ENCODE measurements around the gene DNAJA3. TPM values are rescaled to one million over a fixed set of nuclear protein-coding genes. Genes with fewer than 3 reads are reported as not detected.
A peak's percentile ranks its signal among the peaks of the same experiment; 100 is the strongest.
"Not testable (repeated sequence)": the region's sequence is repeated elsewhere in the genome, so short reads cannot be mapped to it uniquely, and the experiment has no call there.

DNAJA3 gene
- total and polyA plus RNA-seq, 5 experiments from 2014 or later, result 43.4 to 71.3 (median 64.8) TPM

DNA sequence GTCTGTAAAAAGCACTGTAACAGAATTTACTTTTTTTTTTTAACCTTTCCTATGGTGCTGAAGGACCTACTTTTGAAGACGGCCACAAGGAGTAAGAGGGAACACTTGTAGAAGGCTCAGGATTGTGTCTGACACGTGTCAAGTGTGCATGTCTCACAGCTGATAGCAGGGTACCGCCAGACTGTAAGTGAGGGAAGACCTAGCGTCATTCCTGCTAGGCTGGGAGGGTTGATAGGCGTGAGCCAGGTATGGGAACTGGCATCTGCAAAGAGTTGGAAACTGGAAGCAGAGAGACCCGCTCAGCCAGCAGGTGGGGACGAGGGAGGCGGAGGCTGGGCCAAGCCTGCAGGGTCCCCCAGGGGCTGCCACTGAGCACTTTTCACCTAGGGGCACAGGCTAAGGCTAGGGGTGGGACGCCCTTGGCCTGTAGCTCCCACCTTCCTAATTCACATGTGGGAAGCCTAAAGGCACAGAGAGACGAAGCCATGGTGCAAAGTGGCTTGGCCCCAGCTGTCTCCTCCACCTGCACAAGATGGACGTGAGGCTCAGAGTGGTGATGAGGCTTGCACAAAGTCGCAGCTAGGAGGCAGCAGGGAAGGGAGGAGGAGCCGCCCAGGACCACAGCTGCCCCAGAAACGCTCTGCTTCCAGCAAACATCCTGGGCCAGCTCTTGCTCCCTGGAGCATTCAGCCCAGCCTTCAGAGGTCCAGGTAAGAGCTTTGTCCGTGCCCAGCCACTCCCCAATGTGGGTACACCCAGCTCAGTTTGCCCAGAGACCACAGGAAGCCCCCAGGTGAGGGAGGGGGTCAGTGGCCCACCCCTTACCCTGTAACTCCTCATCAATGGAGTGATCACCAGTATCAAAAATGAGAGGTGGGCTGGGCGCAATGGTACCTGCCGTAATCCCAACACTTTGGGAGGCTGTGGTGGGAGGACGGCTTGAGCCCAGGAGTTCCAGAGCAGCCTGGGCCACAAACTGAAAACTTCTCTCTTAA is 35.1 kb upstream of the DNAJA3 start:
- Mint-ChIP-seq H3K4me1 (peaks cover 5 to 16% (median 12%) of the 10 kb centered on the region in 4 donors), H3K27me3 (no peaks in the 10 kb centered on the region), H3K4me3 (peak overlapping the region in 2 of 10 donors; percentile 6 to 51), H3K36me3 (peaks cover 2 to 58% (median 4%) of the 10 kb centered on the region in 3 donors), H3K9me3 (no peaks in the 10 kb centered on the region), H3K27ac (peak overlapping the region in 4 of 10 donors; percentile 40 to 67 (median 60))
- no peak for DNase-seq
- POLR2A ChIA-PET, result interaction anchor here (0.7 kb wide), 1 partner anchor 12 kb away, joined by 4 read pairs; no protein-coding TSS in a partner anchor
- ATAC-seq, result no peak

- Mint-ChIP-seq H3K4me1 (peaks cover 5 to 19% (median 13%) of the 10 kb centered on the region in 4 donors), H3K36me3 (peaks cover 4 to 59% (median 5%) of the 10 kb centered on the region in 3 donors), H3K4me3 (no peak overlapping the region), H3K27ac (peak overlapping the region in 5 of 10 donors; percentile 17 to 66 (median 43)), H3K27me3 (no peaks in the 10 kb centered on the region), H3K9me3 (no peaks in the 10 kb centered on the region)
- peak in 2 of 10 donors; percentile 30 to 43 for DNase-seq
- POLR2A ChIA-PET, result interaction anchor here (0.7 kb wide), 1 partner anchor 10 kb away, joined by 3 read pairs; no protein-coding TSS in a partner anchor
- peak; percentile 46 to 61 for ATAC-seq
These were observed 33.9 kb upstream of the DNAJA3 start for GRCh38 chr16:4391631-4392381.

GRCh38 chr16:4392382-4393239 is 33.1 kb upstream of the DNAJA3 start:
- Mint-ChIP-seq H3K4me1 (peaks cover 5 to 19% (median 14%) of the 10 kb centered on the region in 4 donors), H3K27me3 (no peaks in the 10 kb centered on the region), H3K4me3 (peak overlapping the region in 1 of 10 donors; percentile 48), H3K27ac (peak overlapping the region in 2 of 10 donors; percentile 14 to 71), H3K9me3 (no peaks in the 10 kb centered on the region), H3K36me3 (peaks cover 4 to 59% (median 5%) of the 10 kb centered on the region in 3 donors)
- ATAC-seq, result peak; percentile 10 to 11
- POLR2A ChIA-PET, result interaction anchor here (0.6 kb wide), 1 partner anchor 96 kb away, joined by 4 read pairs; no protein-coding TSS in a partner anchor
- DNase-seq, result no peak

GRCh38 chr16:4393240-4393600 is 32.4 kb upstream of the DNAJA3 start:
- POLR2A ChIA-PET, result no interaction called here
- ATAC-seq (no peak), DNase-seq (no peak)
- H3K4me1 Mint-ChIP-seq, result peaks cover 5 to 19% (median 14%) of the 10 kb centered on the region in 4 donors
- H3K9me3 Mint-ChIP-seq, result no peaks in the 10 kb centered on the region
- H3K27me3 Mint-ChIP-seq, result no peaks in the 10 kb centered on the region
- H3K27ac Mint-ChIP-seq, result no peak overlapping the region
- peaks cover 4 to 61% (median 5%) of the 10 kb centered on the region in 3 donors for H3K36me3 Mint-ChIP-seq
- H3K4me3 Mint-ChIP-seq, result no peak overlapping the region

- H3K27me3 Mint-ChIP-seq, DNase-seq, POLR2A ChIA-PET, H3K9me3 Mint-ChIP-seq, ATAC-seq: not testable (repeated sequence)
- Mint-ChIP-seq H3K4me3 (peak overlapping the region in 1 of 10 donors; percentile 41), H3K4me1 (peaks cover 5 to 19% (median 14%) of the 10 kb centered on the region in 4 donors), H3K36me3 (peaks cover 4 to 63% (median 5%) of the 10 kb centered on the region in 3 donors), H3K27ac (peak overlapping the region in 2 of 10 donors; percentile 51 to 79)
These were observed 31.8 kb upstream of the DNAJA3 start for GRCh38 chr16:4393850-4394249.

- POLR2A ChIA-PET, result interaction anchor here (0.7 to 1.2 kb wide), 2 partner anchors 10 to 25 kb away, joined by 3 to 4 read pairs; no protein-coding TSS in a partner anchor
- Mint-ChIP-seq H3K4me1 (peaks cover 13 to 32% (median 21%) of the 10 kb centered on the region in 4 donors), H3K4me3 (peak overlapping the region in 2 of 10 donors; percentile 45 to 71), H3K36me3 (peaks cover 4 to 69% (median 7%) of the 10 kb centered on the region in 3 donors), H3K9me3 (no peaks in the 10 kb centered on the region), H3K27ac (peak overlapping the region in 7 of 10 donors; percentile 14 to 91 (median 48)), H3K27me3 (no peaks in the 10 kb centered on the region)
- DNase-seq (no peak), ATAC-seq (no peak)
These were observed 30.5 kb upstream of the DNAJA3 start for GRCh38 chr16:4395055-4395726.

GRCh38 chr16:4399001-4399730 is 26.5 kb upstream of the DNAJA3 start:
- POLR2A ChIA-PET, result no interaction called here
- Mint-ChIP-seq H3K36me3 (peaks cover 4 to 82% (median 9%) of the 10 kb centered on the region in 3 donors), H3K27ac (peak overlapping the region in 4 of 10 donors; percentile 24 to 97 (median 38)), H3K27me3 (no peaks in the 10 kb centered on the region), H3K4me1 (peaks cover 14 to 39% (median 26%) of the 10 kb centered on the region in 4 donors), H3K4me3 (no peak overlapping the region), H3K9me3 (no peaks in the 10 kb centered on the region)
- ATAC-seq (no peak), DNase-seq (no peak)

- DNase-seq (peak in 2 of 10 donors; percentile 18 to 38), ATAC-seq (no peak)
- POLR2A ChIA-PET, result interaction anchor here (0.6 to 2.7 kb wide), 3 partner anchors 15 to 1307 kb away, joined by 3 to 12 read pairs (median 3); partner anchors contain the start of gene CORO7
- Mint-ChIP-seq H3K27me3 (peaks cover 0 to 3% (median 0%) of the 10 kb centered on the region in 5 donors), H3K27ac (peak overlapping the region in 4 of 10 donors; percentile 61 to 97 (median 84)), H3K4me1 (peaks cover 19 to 48% (median 30%) of the 10 kb centered on the region in 4 donors), H3K36me3 (peaks cover 0 to 82% (median 9%) of the 10 kb centered on the region in 3 donors), H3K4me3 (peak overlapping the region in 5 of 10 donors; percentile 0 to 61 (median 49)), H3K9me3 (no peaks in the 10 kb centered on the region)
These were observed 24.6 kb upstream of the DNAJA3 start for GRCh38 chr16:4401094-4401501.

DNA sequence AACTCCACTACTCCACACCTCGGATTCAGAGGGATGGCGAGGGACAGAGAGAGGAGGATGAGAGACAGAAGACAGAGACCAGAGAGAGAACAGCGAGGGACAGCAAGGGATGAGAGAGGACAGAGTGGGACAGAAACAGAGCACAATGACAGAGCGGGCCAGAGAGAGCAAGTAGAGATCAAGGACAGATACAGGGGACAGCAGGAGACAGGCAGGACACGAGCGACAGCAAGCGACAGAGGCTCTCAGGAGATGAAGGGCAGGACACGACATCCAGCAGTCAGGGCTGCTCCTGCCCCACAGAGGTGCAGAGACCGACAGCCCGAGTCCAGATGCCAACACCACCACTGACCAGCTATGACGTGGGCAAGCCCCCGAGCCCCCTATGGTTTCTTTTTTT is 24.2 kb upstream of the DNAJA3 start:
- Mint-ChIP-seq H3K27me3 (peaks cover 0 to 3% (median 0%) of the 10 kb centered on the region in 5 donors), H3K27ac (peak overlapping the region in 5 of 10 donors; percentile 40 to 97 (median 76)), H3K9me3 (no peaks in the 10 kb centered on the region), H3K36me3 (peaks cover 0 to 82% (median 13%) of the 10 kb centered on the region in 3 donors), H3K4me3 (peak overlapping the region in 5 of 10 donors; percentile 0 to 79 (median 49)), H3K4me1 (peaks cover 19 to 48% (median 30%) of the 10 kb centered on the region in 4 donors)
- DNase-seq (peak in 3 of 10 donors; percentile 5 to 28 (median 17)), ATAC-seq (no peak)
- POLR2A ChIA-PET, result interaction anchor here (0.6 to 2.7 kb wide), 4 partner anchors 10 to 1308 kb away, joined by 3 to 12 read pairs (median 3); partner anchors contain the start of gene CORO7

DNA sequence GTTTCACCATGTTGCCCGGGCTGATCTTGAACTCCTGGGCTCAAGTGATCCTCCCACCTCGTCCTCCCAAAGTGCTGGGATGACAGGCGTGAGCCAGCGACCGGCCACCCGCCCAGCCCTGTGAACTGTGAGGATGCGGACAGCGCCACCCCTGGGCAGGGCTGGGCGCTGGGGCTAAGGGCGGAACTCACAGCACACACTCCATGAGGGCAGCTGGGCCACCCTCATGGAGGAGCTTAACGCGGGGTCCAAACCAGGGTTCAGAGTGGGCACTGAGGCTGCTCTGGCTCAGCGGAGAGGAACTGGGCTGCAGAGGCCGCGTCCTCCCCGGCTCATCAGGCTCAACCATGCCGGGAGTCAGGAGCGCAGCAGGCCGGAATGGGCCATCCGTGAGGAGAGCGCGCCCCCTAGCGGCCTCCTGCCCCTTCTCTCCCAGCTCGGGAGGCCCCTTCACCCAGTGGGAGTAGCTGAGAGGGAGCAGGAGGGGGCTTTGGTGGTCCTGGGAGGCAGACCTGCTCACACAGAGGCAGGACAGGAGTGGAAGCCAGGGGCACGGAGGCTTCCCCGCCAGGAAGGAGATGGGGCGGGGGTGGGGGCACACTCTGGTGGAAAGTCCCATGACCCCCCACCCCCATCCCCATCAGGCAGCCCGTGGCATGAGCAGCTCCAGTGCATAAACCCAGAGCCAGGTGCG is 23.1 kb upstream of the DNAJA3 start:
- Mint-ChIP-seq H3K4me1 (peaks cover 19 to 46% (median 30%) of the 10 kb centered on the region in 4 donors), H3K27me3 (peaks cover 0 to 3% (median 0%) of the 10 kb centered on the region in 5 donors), H3K9me3 (no peaks in the 10 kb centered on the region), H3K36me3 (peaks cover 0 to 84% (median 17%) of the 10 kb centered on the region in 3 donors), H3K4me3 (peak overlapping the region in 3 of 10 donors; percentile 31 to 41 (median 33)), H3K27ac (peak overlapping the region in 2 of 10 donors; percentile 91 to 97)
- ATAC-seq, result peak; percentile 38 to 67
- POLR2A ChIA-PET, result interaction anchor here (0.6 to 2.7 kb wide), 7 partner anchors 11 to 121 kb away, joined by 3 to 12 read pairs (median 4); partner anchors contain the start of gene CORO7
- peak; percentile 39 to 82 (median 66) for DNase-seq
